ENCODE data around the gene ACTR3.

The ACTR3 gene

DNA sequence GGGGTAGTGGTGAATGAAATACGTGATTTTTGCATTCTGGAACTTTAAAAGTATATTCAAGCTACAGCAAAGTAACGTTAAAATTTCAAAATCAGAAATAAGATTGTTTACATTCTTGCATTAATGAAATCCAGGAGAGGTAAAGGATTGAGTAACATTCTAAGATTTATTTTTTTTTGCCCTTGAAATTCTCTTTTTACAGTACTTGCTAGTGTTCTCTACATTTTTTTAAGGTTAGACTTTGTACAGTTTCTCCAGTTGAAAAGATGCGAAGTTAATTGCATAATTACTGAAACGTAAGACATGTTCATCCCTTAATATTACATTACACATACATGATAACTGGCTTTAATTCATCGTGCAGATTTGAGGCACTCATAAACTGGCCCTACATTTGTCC lies 74.5 kb downstream of the ACTR3 start:
- Histone ChIP-seq H3K4me1 (ENCODE audit: control insufficient read depth, low read length) (peaks cover 23% of the 10 kb centered on the region), H3F3A (ENCODE audit: control insufficient read depth, insufficient read depth) (peaks cover 55% of the 10 kb centered on the region), H3K27me3 (ENCODE audit: control insufficient read depth, low read length) (no peaks in the 10 kb centered on the region)

GRCh38 chr2:113965228-113965627 lies 75.3 kb downstream of the ACTR3 start:
- H3K27ac ChIP-seq (ENCODE audit: low read depth, low read length), result no peak overlapping the region
- no peaks in the 10 kb centered on the region for H3K9me2 ChIP-seq (replicated peaks; ENCODE audit: control insufficient read depth, low read length)
- peaks cover 55% of the 10 kb centered on the region for H3F3A ChIP-seq (ENCODE audit: control insufficient read depth, insufficient read depth)
- no peaks in the 10 kb centered on the region for H3K79me2 ChIP-seq (ENCODE audit: control insufficient read depth, low read length)
- H3K4me3 ChIP-seq (ENCODE audit: low read length), result no peak overlapping the region
- no peaks in the 10 kb centered on the region for H3K9me3 ChIP-seq (ENCODE audit: control insufficient read depth, insufficient read depth, low read length)
- TF ChIP-seq CTCF (IDR thresholded peaks at IDR 0.05; ENCODE audit: low read depth, low read length, poor library complexity, severe bottlenecking) (no peak), EZH2phosphoT487 (IDR thresholded peaks at IDR 0.05; ENCODE audit: borderline replicate concordance, low read length) (no peak)
- H3K4me1 ChIP-seq (ENCODE audit: control insufficient read depth, low read length), result peaks cover 23% of the 10 kb centered on the region
- no peaks in the 10 kb centered on the region for H4K20me1 ChIP-seq (ENCODE audit: control insufficient read depth, insufficient read depth, low read depth, low read length)
- H3K4me2 ChIP-seq (ENCODE audit: low read length), result no peak overlapping the region
- peaks cover 9% of the 10 kb centered on the region; the same call in 1 of the 2 replicates for H3K36me3 ChIP-seq (ENCODE audit: control insufficient read depth, low read length)
- no peaks in the 10 kb centered on the region for H3K27me3 ChIP-seq (ENCODE audit: control insufficient read depth, low read length)

More for the DNA sequence above, 74.5 kb downstream of the ACTR3 start:
- Histone ChIP-seq H3K4me2 (ENCODE audit: low read length) (no peak overlapping the region), H4K20me1 (ENCODE audit: control insufficient read depth, insufficient read depth, low read depth, low read length) (no peaks in the 10 kb centered on the region), H3K9me3 (ENCODE audit: control insufficient read depth, insufficient read depth, low read length) (no peaks in the 10 kb centered on the region), H3K4me3 (ENCODE audit: low read length) (no peak overlapping the region), H3K36me3 (ENCODE audit: control insufficient read depth, low read length) (peaks cover 16% of the 10 kb centered on the region), H3K79me2 (ENCODE audit: control insufficient read depth, low read length) (no peaks in the 10 kb centered on the region), H3K9me2 (replicated peaks; ENCODE audit: control insufficient read depth, low read length) (no peaks in the 10 kb centered on the region), H3K27ac (ENCODE audit: low read depth, low read length) (no peak overlapping the region)
- TF ChIP-seq CTCF (IDR thresholded peaks at IDR 0.05; ENCODE audit: low read depth, low read length, poor library complexity, severe bottlenecking), result no peak
- no peak for TF ChIP-seq EZH2phosphoT487 (IDR thresholded peaks at IDR 0.05; ENCODE audit: borderline replicate concordance, low read length)

DNA sequence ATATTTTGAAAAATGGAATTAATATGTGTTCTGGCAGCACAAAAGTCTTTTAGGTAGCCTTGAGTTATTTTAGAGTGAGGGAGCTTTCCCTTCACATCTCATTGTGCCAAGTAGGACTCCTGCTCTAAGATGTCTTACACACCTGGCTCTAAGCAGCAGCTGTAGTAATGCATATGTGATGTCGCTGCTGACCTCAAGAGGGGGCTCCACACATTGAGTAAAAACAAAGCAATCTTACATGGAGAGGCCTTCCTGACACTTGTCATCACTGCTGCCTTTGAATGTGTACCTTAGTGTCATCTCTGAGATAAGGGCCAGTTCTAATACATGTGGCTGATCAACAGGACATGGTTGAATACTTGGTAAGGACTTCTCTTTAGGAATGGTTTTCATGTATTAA lies 75.8 kb downstream of the ACTR3 start:
- Histone ChIP-seq H3K9me3 (ENCODE audit: control insufficient read depth, insufficient read depth, low read length) (no peaks in the 10 kb centered on the region), H3K9me2 (replicated peaks; ENCODE audit: control insufficient read depth, low read length) (no peaks in the 10 kb centered on the region), H3K79me2 (ENCODE audit: control insufficient read depth, low read length) (no peaks in the 10 kb centered on the region), H3K36me3 (ENCODE audit: control insufficient read depth, low read length) (peaks cover 7% of the 10 kb centered on the region; the same call in 1 of the 2 replicates), H3K4me2 (ENCODE audit: low read length) (no peak overlapping the region), H3F3A (ENCODE audit: control insufficient read depth, insufficient read depth) (peaks cover 52% of the 10 kb centered on the region), H3K27ac (ENCODE audit: low read depth, low read length) (no peak overlapping the region), H4K20me1 (ENCODE audit: control insufficient read depth, insufficient read depth, low read depth, low read length) (no peaks in the 10 kb centered on the region), H3K4me1 (ENCODE audit: control insufficient read depth, low read length) (peaks cover 23% of the 10 kb centered on the region), H3K4me3 (ENCODE audit: low read length) (no peak overlapping the region), H3K27me3 (ENCODE audit: control insufficient read depth, low read length) (no peaks in the 10 kb centered on the region)
- peak; percentile 77 for TF ChIP-seq CTCF (IDR thresholded peaks at IDR 0.05; ENCODE audit: low read depth, low read length, poor library complexity, severe bottlenecking)
- TF ChIP-seq EZH2phosphoT487 (IDR thresholded peaks at IDR 0.05; ENCODE audit: borderline replicate concordance, low read length), result no peak
